PC-9 (cell line): Measurements from ENCODE around the gene ANKRD10.

Experiments used
- EZH2 ChIP-seq: fragments of 200-600 bp; sonication (generic); IDR thresholded peaks from 2 replicates; pipeline ENCODE4 v1.8.0; 2017; ENCODE audit warnings: antibody characterized with exemption, low read depth
- TF ChIP-seq, protein P1 (sequence below): fragments of 200-600 bp; sonication (generic); conservative IDR thresholded peaks from 2 replicates; pipeline ENCODE4 v1.6.1; 2017; ENCODE audit warnings: mixed run types, antibody characterized with exemption, mild to moderate bottlenecking, moderate library complexity

DNA sequence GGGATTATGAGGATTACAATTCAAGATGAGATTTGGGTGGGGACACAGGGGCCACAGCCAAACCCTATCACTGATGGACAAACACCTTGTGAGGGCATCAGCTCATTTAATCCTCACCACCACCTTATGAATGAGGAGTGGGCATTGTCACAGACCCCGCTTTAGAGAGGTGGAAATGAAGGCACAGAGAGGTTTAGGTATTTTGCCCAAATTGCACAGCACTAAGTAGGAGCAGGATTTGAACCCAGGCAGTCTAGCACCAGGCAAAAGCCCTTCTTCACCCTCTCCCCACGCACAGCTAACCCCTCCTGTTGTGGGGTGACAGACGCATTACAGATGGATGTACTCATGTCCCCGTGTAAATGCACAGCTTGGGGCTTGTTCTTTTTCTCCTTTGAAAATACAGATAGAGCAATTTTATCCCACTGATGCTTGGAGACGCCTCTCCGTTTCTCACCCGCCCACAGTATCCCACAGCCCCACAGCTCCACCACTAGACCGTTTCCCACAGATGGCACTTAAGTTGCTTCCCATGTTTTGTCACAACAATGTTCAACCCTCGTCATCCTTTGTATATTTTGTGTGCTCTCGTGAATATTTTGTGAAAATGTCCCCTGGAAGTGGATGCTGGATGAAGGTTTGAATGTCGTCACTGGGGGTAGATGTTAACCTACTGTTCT lies 48.2 kb downstream of the ANKRD10 start:
- TF ChIP-seq, protein P1, sequence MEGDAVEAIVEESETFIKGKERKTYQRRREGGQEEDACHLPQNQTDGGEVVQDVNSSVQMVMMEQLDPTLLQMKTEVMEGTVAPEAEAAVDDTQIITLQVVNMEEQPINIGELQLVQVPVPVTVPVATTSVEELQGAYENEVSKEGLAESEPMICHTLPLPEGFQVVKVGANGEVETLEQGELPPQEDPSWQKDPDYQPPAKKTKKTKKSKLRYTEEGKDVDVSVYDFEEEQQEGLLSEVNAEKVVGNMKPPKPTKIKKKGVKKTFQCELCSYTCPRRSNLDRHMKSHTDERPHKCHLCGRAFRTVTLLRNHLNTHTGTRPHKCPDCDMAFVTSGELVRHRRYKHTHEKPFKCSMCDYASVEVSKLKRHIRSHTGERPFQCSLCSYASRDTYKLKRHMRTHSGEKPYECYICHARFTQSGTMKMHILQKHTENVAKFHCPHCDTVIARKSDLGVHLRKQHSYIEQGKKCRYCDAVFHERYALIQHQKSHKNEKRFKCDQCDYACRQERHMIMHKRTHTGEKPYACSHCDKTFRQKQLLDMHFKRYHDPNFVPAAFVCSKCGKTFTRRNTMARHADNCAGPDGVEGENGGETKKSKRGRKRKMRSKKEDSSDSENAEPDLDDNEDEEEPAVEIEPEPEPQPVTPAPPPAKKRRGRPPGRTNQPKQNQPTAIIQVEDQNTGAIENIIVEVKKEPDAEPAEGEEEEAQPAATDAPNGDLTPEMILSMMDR = no peak
- no peak for TF ChIP-seq EZH2
